H4 (cell line): Measurements from ENCODE around the gene NEK10. TPM values are rescaled to one million over a fixed set of nuclear protein-coding genes. Genes with fewer than 3 reads are reported as not detected.

Experiments
- DNase-seq: peaks from one replicate; pipeline ENCODE4 v3.0.0-alpha.2; 2015; ENCODE audit warnings: low spot score
- total RNA-seq: library from RNA; depleted of rRNA; stranded (reverse); fragments of >200 nt; shearing (Covaris generic); gene quantifications from 2 replicates; pipeline ENCODE4 v1.2.3, GENCODE V29; 2014

NEK10 gene
- total RNA-seq, 1 experiment from 2014 or later, result 1.9 TPM

DNA sequence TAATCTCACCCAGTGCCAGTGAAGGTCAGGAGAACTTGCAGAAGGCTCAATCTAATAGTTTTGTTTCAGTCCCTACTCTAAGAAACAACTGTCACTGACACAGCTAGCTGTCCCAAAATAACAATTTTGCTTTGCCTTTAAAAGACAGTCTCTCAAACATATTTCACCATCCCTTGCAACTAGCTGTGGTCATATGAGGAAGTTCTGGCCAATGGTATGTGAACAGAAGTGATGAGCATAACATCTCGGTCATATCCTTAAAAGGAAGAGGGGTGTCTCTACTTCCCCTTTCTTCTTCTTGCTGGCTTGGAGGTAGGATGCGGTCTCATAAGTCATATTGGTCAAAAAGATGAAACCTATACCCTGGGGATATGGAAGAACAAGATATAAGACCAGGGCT, 198.1 kb downstream of the NEK10 start:
- DNase-seq, result no peak

DNA sequence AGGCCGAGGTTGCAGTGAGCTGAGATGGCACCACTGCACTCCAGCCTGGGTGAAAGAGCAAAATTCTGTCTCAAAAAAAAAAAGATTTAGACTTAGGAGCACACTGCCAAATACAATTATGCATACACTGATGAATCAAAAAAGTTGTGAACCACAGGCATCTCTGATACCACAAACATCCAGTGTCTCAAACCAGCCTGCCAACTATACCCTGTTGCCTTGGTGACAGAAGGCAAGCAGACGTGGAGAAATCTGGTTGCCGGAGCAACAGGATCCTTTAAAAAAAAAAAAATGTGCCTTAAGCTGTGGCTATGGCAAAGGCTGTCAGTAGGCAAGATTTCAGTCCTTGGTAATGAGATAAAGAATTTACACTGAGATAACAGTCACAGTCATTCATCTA, 202.3 kb downstream of the NEK10 start:
- peak; percentile 83 for DNase-seq

DNA sequence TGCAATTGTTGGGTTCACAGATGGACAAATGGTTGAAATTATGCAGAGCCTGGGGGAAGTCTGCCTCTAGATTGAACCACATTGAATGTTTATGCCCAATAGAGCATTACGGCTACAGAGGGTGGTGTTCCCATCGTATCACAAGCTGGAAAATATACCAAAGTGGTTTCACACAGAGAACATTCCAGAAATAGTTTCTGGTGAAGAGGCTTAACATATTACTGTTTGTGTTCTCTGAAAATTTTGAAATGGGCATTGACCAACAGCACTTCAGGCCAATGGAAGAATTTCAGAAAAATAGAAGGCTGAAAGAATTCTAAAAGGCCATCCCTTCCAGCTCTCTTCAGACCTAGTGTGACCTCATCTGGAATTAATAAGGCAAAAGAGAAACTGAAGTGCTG, 203.9 kb downstream of the NEK10 start:
- DNase-seq, result peak; percentile 70

DNA sequence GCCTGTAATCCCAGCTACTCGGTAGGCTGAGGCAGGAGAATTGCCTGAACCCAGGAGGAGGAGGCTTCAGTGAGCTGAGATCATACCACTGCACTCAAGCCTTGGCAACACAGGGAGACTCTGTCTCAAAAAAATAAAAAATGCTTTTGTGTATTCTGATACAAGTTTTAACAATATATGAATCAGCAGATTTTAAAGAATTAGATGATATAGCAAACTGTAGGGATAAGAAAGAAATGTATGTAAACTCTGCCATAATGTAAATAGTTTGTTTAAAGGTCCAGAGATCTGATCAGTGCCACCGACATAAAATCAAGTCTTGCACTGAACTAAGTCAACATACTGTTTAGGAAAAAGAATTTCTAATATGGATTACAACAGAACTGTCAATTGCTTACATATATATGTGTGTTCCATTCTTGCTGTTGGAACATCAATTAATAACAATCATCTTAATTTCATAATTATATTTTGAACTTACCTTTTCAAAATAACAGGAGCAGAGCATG, 208.3 kb downstream of the NEK10 start:
- no peak for DNase-seq

DNA sequence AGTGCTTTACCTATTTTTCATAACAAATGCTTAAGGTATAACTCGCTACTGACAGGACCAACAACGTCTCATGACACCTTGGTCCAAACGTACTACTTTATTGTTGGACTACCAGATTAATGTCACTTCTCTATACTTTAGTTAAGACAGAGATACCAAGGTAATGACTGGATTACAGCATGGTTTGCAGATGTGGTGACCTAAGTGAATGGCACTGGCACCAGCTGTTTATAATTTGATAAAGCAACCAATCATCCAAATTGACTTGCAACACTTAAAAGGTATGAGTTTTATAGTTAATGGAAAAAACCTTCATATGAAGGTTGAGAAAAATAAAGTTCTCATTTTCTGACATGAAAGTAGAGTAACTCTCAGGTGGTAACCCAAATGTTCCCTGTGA, 209.0 kb downstream of the NEK10 start:
- no peak for DNase-seq

DNA sequence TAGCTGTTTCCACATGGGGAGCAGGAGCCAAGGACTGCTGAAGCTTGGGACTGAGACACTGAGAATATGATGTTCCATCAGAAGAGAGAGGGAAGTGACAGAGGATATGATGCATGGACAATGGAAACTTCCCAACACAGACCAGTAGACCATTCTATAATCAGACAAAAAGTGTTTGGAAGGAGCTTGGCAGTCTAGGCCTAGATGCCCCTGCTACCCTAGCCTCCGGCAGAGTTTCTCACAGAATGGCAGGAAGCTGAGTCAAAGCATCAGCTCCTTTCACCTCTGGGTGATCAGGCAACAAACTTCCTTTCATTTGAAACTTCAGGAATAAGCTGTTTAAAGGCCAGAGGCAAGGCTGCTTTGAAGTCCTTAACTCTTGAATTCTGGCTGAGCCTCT, 222.0 kb downstream of the NEK10 start:
- DNase-seq, result no peak

DNA sequence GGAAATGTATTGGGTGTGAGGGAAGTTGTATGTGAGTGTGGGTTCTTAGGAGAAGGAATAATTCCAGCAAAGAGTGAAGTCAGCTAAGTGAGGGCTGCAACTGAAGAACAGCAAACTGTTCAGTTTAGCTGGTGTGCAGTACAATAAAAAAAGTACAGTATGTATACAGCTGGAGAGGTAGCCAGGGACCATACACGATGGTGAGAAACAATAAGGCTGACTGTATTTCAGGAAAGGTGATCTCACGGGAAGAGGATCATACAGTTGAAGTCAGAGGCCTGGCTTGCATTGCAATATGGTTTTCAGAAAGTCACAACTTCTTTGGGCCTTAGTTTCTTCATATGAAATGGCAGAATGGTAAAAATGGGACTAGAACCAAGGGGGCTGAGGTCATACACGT, 222.4 kb downstream of the NEK10 start:
- no peak for DNase-seq

DNA sequence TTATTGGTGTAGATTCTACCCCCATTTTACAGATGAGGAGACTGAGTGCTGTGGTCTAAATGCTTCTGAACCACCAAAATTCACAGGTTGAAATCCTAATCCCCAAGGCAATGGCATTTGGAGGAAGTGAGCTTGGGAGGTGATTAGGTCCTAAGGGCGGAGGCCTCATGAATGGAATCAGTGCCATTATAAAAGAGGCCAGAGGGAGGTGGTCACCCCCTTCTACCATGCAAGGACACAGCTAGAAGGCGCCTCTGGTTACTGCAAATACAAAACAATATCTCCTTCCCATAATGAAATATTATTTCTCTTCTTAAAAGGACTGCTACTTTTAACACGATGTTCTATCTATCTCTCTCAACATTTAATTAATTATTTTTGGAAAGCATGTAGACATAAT, 223.5 kb downstream of the NEK10 start:
- DNase-seq, result no peak

DNA sequence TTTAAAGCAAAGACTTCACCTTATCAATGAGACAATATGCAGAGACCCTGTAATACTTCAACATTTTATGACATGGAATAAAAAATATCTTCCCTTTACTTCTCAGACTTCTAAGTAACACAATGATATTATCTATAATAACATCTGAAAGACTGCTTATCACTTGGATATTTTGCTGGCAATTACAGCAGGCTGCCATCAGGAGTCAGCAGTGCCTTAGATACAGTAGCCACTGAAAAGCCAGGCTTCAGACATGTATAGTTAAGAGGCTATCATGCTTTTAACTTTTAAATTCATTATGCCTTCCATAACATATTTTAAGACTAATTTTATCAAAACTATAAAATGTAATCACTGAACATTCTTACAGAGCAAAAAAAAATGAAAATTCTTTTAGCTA, 227.5 kb downstream of the NEK10 start:
- no peak for DNase-seq

DNA sequence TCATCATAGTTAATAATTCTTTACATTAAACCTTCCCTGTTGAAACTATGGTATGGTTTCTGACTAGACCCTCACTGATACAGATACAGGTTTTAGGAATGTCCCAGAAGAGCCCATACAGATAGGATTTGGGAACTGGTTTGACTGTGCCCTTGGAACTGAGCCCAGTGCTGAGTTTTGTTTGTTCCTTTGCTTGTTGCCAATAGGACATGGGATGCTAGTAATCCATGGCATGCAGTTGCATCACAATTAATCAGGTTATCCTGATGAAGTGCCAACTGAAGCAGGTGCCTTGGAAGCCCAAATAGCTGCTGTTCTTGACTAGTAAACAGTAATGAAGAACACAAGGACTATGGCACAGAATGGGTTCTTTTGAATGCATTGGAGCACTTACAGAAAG, 230.6 kb downstream of the NEK10 start:
- no peak for DNase-seq

DNA sequence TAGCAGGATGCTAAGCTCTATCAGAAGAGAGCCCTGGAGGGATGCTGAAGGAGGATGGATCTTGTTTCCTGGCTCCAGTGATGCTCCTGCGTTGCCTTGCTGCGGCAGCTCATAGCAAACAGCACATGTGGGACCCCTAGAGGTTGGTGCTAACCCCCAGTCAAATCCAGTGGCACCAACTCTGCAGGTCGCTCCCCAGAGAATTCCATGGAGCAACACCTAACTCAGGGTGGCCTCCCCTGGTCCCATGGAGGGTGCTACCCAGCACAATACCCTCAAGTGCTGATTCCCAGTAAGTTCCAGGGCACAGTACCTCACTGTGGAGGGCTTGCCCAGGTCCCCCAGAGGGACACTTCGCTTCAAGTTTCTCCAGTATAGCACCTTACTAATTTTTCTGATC, 231.2 kb downstream of the NEK10 start:
- DNase-seq, result no peak

DNA sequence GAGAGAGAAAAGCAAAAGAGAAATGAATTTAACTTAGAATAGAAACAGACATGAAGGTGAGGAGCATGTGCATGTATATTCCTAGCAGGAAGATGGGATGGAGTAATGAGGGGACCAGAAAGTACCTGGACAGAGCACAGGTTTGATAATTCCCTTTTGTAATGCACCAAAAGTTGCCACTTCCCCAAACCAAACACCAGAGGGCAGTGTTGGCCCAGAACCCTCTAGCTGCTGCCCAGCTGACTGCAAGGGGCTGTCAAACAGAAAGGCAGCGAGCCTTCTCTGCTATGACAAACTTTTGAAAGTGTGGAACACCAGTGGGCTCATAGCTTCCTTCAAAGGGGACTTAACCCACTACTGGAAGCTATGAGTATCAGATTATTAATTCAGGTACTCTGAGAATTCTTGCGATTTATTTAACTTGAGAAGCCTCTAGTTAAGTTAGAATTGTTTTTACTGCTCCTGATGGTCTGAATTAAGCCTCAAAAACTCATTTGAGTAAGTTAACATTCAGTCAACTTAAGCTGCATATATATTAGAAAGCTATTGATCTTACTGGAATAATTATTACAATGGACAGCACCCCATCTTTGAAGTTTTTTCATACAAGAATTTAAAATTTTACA, 234.9 kb downstream of the NEK10 start:
- DNase-seq, result peak; percentile 40

DNA sequence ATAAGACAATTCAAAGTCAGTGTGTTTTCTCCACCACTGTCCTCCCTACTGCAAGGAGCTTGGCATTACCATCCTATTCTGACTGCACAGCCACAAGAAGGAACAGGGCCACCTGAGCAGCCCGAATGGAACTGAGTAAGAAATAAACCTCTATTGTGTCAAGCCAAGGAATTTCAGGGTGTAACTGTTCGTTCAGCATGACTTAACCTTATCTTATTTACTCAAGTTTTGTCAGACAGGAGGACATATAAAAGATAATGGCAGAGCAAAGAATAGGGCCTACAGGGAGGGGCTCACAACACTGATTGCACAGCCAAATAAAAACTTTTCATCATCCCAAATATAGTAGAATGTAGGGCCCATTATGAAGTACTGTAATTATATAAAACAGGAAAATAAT, 236.1 kb downstream of the NEK10 start:
- DNase-seq, result no peak

DNA sequence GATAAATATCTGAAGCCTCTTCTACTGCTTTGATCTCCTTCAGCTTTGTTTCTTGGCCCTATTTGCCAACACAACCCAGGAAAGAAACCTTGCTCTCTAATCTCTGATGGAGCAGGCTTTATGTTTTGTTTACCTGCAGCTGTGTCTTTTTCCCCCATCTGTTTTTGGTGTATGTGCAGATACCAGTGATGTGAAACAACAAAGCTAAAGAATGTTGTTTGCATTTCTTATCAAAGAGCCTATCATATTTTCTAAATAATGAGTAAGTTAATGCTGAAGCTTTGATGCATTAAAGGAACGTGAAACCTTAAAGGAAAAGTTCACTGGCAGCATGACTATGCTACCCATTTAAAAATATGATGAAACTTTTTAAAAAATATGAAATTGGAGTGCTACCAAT, 238.4 kb downstream of the NEK10 start:
- no peak for DNase-seq

DNA sequence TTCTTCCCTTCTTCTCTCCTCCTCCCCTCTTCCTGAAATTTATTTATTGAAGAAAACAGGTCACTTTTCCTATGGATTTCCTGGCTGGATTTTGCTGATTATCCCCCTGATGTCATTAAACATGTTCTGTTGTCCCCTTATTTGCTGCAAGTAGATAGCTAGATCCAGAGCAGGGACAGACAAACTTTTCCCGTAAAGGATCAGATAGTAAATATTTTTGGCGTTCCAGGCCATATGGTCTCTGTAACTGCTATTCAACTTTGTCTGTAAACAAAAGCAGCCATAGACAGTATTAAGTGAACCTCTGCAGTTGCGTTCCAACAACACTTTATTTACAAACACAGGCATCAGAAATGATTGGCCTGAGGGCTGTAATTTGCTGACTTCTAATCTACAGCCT, 241.3 kb downstream of the NEK10 start:
- DNase-seq, result no peak

DNA sequence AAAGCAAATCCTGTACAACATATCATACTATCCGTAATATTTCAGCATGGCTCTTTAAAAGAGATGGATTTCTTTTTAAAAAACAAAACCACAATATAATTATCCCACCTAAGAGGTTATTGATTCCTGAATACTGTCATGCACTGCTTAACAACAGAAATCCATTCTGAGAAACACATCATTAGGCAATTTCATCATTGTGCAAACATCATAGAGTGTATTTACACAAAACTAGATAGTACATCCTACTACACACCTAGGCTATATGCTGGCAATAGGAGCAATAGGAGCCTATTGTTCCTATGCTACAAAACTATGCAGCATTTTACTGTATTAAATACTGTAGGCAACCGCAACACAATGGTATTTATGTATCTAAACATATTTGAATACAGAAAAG, 242.0 kb downstream of the NEK10 start:
- DNase-seq, result no peak

DNA sequence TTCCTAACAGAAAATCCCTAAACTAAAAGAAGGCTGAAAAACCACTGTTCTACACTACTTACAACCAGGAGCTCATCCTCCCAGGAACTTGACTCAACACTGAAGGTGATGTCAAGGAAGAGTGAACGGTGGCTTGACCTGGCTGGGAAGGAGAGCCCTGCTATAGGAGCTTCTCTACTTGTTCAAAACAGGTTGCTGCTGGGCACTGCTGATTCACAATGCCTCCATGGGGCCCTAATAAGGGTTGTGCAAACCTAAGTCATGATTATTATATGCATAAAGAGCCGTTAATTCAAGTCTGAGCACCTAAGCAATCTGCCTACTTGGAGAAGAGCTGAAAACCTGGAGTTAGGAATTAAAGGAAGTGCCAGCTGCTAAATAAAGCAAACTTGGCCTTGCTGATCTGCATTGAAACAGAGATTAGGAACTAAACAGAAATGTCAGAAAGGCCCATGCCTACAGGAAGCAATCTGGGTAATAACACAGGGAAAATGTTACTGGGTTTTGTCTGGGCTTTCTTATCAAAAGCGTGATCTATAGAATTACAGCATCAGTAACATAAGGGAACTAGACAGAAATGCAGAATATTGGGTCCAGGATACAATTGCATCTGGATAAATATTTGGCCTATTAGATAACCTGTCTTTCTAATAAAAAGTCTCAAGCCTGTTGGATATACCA, 243.2 kb downstream of the NEK10 start:
- no peak for DNase-seq

DNA sequence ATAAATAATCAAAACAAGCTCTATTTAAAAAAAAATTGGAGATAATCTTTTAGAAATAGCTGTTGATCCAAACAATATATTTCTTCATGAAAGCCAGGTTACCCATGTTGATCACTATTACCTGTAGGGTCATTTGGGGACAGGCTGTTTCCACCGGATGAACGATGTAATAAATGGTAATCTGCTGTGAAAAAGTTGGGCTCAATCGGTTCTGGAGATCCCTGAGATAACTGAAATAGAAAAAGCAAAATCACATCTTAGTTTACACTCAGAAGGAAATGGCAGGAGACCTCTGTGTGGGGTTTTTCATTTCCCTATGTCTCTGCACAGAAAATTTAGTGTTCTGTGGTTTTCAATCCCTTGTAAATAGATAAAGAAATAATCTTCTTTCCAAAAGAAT, 249.5 kb downstream of the NEK10 start:
- no peak for DNase-seq

DNA sequence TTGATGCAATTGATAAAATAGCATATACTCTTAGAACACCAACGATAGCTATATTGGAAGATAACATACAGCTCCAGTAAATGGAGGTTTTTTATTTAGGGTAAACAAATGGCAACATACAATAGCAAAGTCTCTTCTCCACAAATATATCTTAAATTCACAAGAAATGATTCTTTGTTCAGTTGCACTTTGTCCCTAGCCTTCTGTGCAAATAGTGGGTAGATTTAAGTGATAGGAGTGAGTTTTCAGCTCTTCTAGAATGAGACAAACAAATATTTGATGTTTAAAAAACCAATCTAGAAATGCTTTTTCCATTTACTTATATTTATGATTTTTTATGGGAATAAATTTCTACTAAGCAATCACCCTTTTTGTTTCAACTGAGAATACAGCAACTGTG, 253.8 kb downstream of the NEK10 start:
- DNase-seq, result no peak

DNA sequence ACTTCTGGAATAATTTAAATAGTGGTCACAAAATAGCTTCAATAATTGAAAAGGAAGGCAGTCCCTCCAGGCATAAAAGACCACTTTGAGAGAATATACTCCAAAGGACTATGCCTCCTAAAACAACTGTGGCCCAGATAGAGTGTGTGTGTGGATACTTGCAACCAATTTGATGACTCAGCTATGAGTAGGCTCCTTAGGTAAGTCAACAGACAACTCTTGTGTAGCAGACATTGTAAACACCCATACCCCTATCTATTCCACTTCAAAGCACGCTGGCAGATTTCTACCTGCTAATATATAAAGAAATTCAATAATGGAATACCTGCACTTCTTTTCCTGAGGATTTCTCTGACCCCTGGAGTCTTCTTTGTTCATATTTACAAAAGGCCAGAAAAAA, 254.5 kb downstream of the NEK10 start:
- DNase-seq, result no peak

DNA sequence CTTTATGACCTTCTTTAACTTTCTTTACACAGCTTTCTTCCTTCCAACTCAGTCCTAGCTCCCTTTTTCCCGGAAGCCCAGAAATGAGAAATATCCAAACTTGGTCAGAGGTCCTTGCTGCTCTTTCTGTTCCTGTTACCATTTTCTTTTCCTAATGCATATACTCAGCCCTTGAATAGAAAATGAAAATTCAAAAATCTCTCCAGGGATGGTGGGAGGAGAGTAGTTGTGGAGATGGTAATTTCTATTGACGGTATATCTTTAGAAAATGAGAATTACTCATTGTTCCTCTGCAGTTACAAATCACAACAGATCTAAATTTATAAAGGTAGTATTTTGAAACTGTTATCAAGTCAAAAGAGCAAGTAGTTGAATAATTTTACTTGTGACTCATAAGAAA, 255.1 kb downstream of the NEK10 start:
- DNase-seq, result no peak

DNA sequence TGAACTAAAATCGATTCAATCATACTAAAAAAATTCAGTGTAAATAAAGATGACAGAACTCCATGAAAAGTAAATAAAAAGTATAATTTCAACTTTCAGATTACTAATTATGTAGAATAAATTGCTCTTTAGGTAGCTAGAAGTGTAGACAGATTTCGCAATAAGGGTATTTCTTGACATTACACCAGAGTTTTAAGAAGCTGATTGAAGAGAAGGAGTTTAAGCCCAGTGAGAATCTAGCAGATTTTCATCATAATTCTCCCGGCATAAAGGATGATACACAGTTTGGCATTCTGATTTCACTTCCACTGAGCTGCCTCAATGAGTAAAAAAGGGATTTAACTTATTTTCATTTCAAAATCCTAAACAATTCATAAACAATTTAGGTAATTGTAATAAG, 259.2 kb downstream of the NEK10 start:
- no peak for DNase-seq

DNA sequence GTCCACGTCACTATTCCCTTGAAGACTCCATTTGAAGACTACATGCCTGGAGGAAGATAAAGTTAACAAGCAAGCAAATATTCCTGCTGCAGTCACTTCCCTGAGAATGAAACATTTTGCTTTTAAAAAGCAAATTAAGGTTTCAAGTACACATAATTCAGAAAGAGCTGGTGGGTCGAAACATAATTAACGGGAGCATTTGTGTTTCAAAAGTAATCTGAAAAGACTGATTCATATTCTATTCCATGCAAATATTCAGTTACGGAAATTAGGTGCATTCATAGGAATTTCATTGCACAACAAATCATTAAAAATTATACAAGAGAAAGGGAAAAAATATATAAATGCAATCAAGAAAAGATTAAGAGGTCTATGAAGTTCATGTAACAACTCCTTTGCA, 260.9 kb downstream of the NEK10 start:
- no peak for DNase-seq

DNA sequence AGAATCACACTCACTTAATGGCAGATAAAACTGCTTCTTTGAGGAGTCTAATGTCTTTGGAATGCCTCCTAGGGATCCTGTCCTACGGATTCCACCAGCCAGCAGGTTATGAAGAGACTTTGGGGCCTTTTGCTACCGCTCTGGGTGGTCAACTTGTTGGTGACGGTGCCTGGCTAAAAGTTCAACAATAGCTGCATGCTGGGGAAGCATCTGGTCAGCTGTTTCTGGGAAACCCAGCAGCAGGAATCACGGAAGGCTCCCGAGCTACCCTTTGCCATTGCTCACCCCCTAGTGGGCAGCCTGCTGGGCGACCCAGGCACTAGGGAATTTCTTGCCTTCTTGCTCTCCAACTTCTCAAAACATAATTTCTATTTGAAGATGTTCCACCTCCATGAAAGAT, 263.3 kb downstream of the NEK10 start:
- no peak for DNase-seq
